C4-2B (cell line): ENCODE measurements around the gene MCM3AP.

ENCODE experiments used
- CTCF ChIP-seq: fragments of 450-650 bp; conservative IDR thresholded peaks from 2 replicates; pipeline ENCODE4 v1.5.1; 2017; ENCODE audit warnings: mild to moderate bottlenecking
- ZFX ChIP-seq: fragments of 450-650 bp; IDR thresholded peaks from 2 replicates; pipeline ENCODE4 v1.6.1; 2017

- TF ChIP-seq CTCF (no peak; the same call in 1 of the 2 replicates), ZFX (peak; percentile 97)
Measured at GRCh38 chr21:46285761-46286647, 593 bp upstream of the MCM3AP start, which contains the start of gene YBEY.
